ENCODE data around the gene LCN12.

DNA sequence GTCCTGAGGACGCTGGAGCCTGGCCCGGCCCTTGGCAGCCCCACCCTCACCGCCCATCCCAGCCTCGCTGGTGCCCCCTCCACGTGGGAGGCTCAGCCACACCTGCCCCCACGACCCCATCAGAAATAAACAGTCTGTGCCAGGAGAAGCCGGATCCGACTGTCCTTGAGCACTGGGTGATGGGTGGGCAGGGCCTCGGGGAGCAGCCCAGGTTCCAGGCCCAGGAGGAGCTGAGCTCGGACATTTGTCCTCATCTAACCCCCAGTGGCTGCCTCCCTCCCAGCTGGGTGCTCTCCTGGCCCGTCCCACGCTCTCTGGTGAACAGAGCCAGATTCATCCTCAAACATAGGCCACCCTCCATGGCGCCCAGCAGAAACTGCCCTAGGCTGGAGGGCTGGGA is 20.7 kb downstream of the LCN12 start:
- TF ChIP-seq, protein P1, sequence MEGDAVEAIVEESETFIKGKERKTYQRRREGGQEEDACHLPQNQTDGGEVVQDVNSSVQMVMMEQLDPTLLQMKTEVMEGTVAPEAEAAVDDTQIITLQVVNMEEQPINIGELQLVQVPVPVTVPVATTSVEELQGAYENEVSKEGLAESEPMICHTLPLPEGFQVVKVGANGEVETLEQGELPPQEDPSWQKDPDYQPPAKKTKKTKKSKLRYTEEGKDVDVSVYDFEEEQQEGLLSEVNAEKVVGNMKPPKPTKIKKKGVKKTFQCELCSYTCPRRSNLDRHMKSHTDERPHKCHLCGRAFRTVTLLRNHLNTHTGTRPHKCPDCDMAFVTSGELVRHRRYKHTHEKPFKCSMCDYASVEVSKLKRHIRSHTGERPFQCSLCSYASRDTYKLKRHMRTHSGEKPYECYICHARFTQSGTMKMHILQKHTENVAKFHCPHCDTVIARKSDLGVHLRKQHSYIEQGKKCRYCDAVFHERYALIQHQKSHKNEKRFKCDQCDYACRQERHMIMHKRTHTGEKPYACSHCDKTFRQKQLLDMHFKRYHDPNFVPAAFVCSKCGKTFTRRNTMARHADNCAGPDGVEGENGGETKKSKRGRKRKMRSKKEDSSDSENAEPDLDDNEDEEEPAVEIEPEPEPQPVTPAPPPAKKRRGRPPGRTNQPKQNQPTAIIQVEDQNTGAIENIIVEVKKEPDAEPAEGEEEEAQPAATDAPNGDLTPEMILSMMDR (IDR thresholded peaks at IDR 0.05 in 2 of 3, conservative IDR thresholded peaks at IDR 0.05 in 1 of 3; ENCODE audit: borderline replicate concordance in 1 of 3, insufficient read depth in 1 of 3, low read depth in 2 of 3, low read length in 2 of 3), result no peak
- TF ChIP-seq ZFX (IDR thresholded peaks at IDR 0.05), result no peak
- no peak for TF ChIP-seq EZH2phosphoT487 (IDR thresholded peaks at IDR 0.05; ENCODE audit: borderline replicate concordance)
- no peak for TF ChIP-seq ELF1 (IDR thresholded peaks at IDR 0.05; ENCODE audit: borderline replicate concordance, low read depth)
- no peak for TF ChIP-seq POLR2A (IDR thresholded peaks at IDR 0.05; ENCODE audit: borderline replicate concordance, extremely low read depth, insufficient read depth, insufficient read length)
- TF ChIP-seq EZH2 (IDR thresholded peaks at IDR 0.05), result no peak
- TF ChIP-seq, protein P2, sequence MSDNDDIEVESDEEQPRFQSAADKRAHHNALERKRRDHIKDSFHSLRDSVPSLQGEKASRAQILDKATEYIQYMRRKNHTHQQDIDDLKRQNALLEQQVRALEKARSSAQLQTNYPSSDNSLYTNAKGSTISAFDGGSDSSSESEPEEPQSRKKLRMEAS (IDR thresholded peaks at IDR 0.05), result no peak
